ENCODE results near the gene IL36RN.

Gene IL36RN

GRCh38 chr2:113021312-113021711, 37.7 kb upstream of the IL36RN start:
- H3K79me2 ChIP-seq (ENCODE audit: insufficient read depth, low read length): no peaks in the 10 kb centered on the region
- no peak for DNase-seq
- TF ChIP-seq CTCF (IDR thresholded peaks at IDR 0.05; ENCODE audit: borderline replicate concordance, extremely low read depth, low read length, poor library complexity, severe bottlenecking) (no peak), EZH2 (IDR thresholded peaks at IDR 0.05; ENCODE audit: borderline replicate concordance, low read depth, low read length, severe bottlenecking) (no peak)
- no peaks in the 10 kb centered on the region for H3K9me3 ChIP-seq (ENCODE audit: insufficient read depth, low read length, severe bottlenecking)
- no peak overlapping the region for H3K4me3 ChIP-seq (ENCODE audit: low read depth in 1 of 2, low read length in 2 of 2)
- H2AFZ ChIP-seq (ENCODE audit: low read depth, low read length): no peak overlapping the region
- H3K4me2 ChIP-seq (ENCODE audit: insufficient read depth, low read length): no peak overlapping the region
- H3K27ac ChIP-seq (ENCODE audit: low read length): no peak overlapping the region
- peaks cover 3% of the 10 kb centered on the region for H3K27me3 ChIP-seq (ENCODE audit: insufficient read depth, low read length, poor library complexity)
- no peaks in the 10 kb centered on the region for H3K4me1 ChIP-seq (ENCODE audit: insufficient read depth, low read length)
- no peaks in the 10 kb centered on the region for H3K36me3 ChIP-seq (ENCODE audit: insufficient read depth, low read length)
- H3K9ac ChIP-seq (ENCODE audit: low read depth, low read length): no peak overlapping the region
- no peaks in the 10 kb centered on the region for H4K20me1 ChIP-seq (ENCODE audit: insufficient read depth, low read length)
- ATAC-seq (ENCODE audit: insufficient read depth, low read depth): no peak

- ATAC-seq (ENCODE audit: insufficient read depth, low read depth): no peak
- no peaks in the 10 kb centered on the region for H3K4me1 ChIP-seq (ENCODE audit: insufficient read depth, low read length)
- H3K4me3 ChIP-seq (ENCODE audit: low read depth in 1 of 2, low read length in 2 of 2): no peak overlapping the region
- H4K20me1 ChIP-seq (ENCODE audit: insufficient read depth, low read length): no peaks in the 10 kb centered on the region
- H3K27ac ChIP-seq (ENCODE audit: low read length): no peak overlapping the region
- H3K4me2 ChIP-seq (ENCODE audit: insufficient read depth, low read length): no peak overlapping the region
- H3K79me2 ChIP-seq (ENCODE audit: insufficient read depth, low read length): no peaks in the 10 kb centered on the region
- H3K27me3 ChIP-seq (ENCODE audit: insufficient read depth, low read length, poor library complexity): peaks cover 24% of the 10 kb centered on the region
- H2AFZ ChIP-seq (ENCODE audit: low read depth, low read length): no peak overlapping the region
- DNase-seq: no peak
- TF ChIP-seq CTCF (IDR thresholded peaks at IDR 0.05; ENCODE audit: borderline replicate concordance, extremely low read depth, low read length, poor library complexity, severe bottlenecking): no peak
- TF ChIP-seq EZH2 (IDR thresholded peaks at IDR 0.05; ENCODE audit: borderline replicate concordance, low read depth, low read length, severe bottlenecking): no peak
- no peaks in the 10 kb centered on the region for H3K36me3 ChIP-seq (ENCODE audit: insufficient read depth, low read length)
- no peaks in the 10 kb centered on the region for H3K9me3 ChIP-seq (ENCODE audit: insufficient read depth, low read length, severe bottlenecking)
- no peak overlapping the region for H3K9ac ChIP-seq (ENCODE audit: low read depth, low read length)
Observed at GRCh38 chr2:113024764-113025163, 34.2 kb upstream of the IL36RN start.

- peaks cover 25% of the 10 kb centered on the region for H3K27me3 ChIP-seq (ENCODE audit: insufficient read depth, low read length, poor library complexity)
- no peaks in the 10 kb centered on the region for H4K20me1 ChIP-seq (ENCODE audit: insufficient read depth, low read length)
- H3K4me3 ChIP-seq (ENCODE audit: low read depth in 1 of 2, low read length in 2 of 2): no peak overlapping the region
- H3K9ac ChIP-seq (ENCODE audit: low read depth, low read length): no peak overlapping the region
- no peak for DNase-seq
- no peaks in the 10 kb centered on the region for H3K9me3 ChIP-seq (ENCODE audit: insufficient read depth, low read length, severe bottlenecking)
- H3K4me2 ChIP-seq (ENCODE audit: insufficient read depth, low read length): no peak overlapping the region
- H3K4me1 ChIP-seq (ENCODE audit: insufficient read depth, low read length): no peaks in the 10 kb centered on the region
- TF ChIP-seq CTCF (IDR thresholded peaks at IDR 0.05; ENCODE audit: borderline replicate concordance, extremely low read depth, low read length, poor library complexity, severe bottlenecking) (no peak), EZH2 (IDR thresholded peaks at IDR 0.05; ENCODE audit: borderline replicate concordance, low read depth, low read length, severe bottlenecking) (no peak)
- H3K27ac ChIP-seq (ENCODE audit: low read length): no peak overlapping the region
- no peak overlapping the region for H2AFZ ChIP-seq (ENCODE audit: low read depth, low read length)
- ATAC-seq (ENCODE audit: insufficient read depth, low read depth): no peak
- no peaks in the 10 kb centered on the region for H3K79me2 ChIP-seq (ENCODE audit: insufficient read depth, low read length)
- no peaks in the 10 kb centered on the region for H3K36me3 ChIP-seq (ENCODE audit: insufficient read depth, low read length)
Observed at GRCh38 chr2:113025737-113026136, 33.3 kb upstream of the IL36RN start.

DNA sequence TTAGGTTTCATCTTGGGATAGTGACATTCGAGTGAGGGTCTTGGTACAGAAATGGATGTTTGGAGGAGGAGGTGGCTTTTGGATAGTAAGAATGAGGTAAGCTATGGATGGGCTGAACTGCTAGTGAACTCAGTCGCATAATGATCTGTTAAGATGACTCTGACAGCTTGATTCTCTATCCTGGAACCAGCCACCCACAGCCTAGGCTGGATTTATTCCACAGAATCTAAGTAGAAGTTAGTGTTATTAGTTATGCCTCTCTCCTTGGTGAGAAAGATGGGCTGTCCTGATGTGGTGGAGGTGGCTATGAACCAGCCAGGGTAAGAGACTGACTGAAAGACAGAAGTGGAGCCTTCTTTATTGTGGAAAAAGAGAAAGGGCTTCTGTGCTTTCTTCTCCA, 31.3 kb upstream of the IL36RN start:
- ATAC-seq (ENCODE audit: insufficient read depth, low read depth) (no peak), DNase-seq (no peak)
- H3K36me3 ChIP-seq (ENCODE audit: insufficient read depth, low read length): no peaks in the 10 kb centered on the region
- H3K79me2 ChIP-seq (ENCODE audit: insufficient read depth, low read length): no peaks in the 10 kb centered on the region
- H3K9ac ChIP-seq (ENCODE audit: low read depth, low read length): no peak overlapping the region
- H3K4me1 ChIP-seq (ENCODE audit: insufficient read depth, low read length): no peaks in the 10 kb centered on the region
- H3K27me3 ChIP-seq (ENCODE audit: insufficient read depth, low read length, poor library complexity): peaks cover 30% of the 10 kb centered on the region
- TF ChIP-seq EZH2 (IDR thresholded peaks at IDR 0.05; ENCODE audit: borderline replicate concordance, low read depth, low read length, severe bottlenecking) (no peak), CTCF (IDR thresholded peaks at IDR 0.05; ENCODE audit: borderline replicate concordance, extremely low read depth, low read length, poor library complexity, severe bottlenecking) (no peak)
- no peak overlapping the region for H3K4me2 ChIP-seq (ENCODE audit: insufficient read depth, low read length)
- no peak overlapping the region for H2AFZ ChIP-seq (ENCODE audit: low read depth, low read length)
- H3K27ac ChIP-seq (ENCODE audit: low read length): no peak overlapping the region
- no peak overlapping the region for H3K4me3 ChIP-seq (ENCODE audit: low read depth in 1 of 2, low read length in 2 of 2)
- no peaks in the 10 kb centered on the region for H4K20me1 ChIP-seq (ENCODE audit: insufficient read depth, low read length)
- no peaks in the 10 kb centered on the region for H3K9me3 ChIP-seq (ENCODE audit: insufficient read depth, low read length, severe bottlenecking)
